OCI-LY1 (cell line): Measurements from ENCODE around the gene ARID3A.

Source experiments
- CTCF ChIP-seq: fragments of 200-600 bp; sonication (generic), shearing (Covaris generic); IDR thresholded peaks from 2 replicates; pipeline ENCODE4 v1.5.1; 2017; ENCODE audit warnings: mild to moderate bottlenecking, antibody characterized with exemption, low read length, moderate library complexity, mixed read lengths
- EZH2 ChIP-seq: fragments of 200-600 bp; sonication (generic), shearing (Covaris generic); IDR thresholded peaks from 2 replicates; pipeline ENCODE4 v1.8.0; 2017; ENCODE audit warnings: borderline replicate concordance, mixed run types, mild to moderate bottlenecking, antibody characterized with exemption, low read length, moderate library complexity, mixed read lengths

DNA sequence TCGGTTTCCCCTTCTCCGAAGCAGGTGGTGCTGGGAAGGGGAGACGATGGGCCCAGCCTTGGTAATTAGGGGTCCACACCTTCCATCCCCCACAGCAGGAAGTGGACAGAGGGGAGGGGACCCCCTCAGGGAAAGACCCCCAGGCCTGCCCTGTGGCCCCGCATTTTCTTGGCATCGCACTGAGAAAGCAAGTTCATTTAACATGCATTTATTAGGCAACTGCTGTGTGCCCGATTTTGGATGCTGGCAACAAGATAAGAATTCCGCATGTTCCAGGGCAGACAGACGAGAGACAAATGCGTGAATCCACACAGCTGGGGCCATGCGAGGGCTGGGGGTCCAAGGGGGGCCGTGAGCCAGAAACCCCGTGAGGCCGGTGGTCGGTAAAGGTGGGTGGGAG is 28.4 kb downstream of the ARID3A start:
- TF ChIP-seq CTCF (no peak), EZH2 (no peak)
